ENCODE results near the gene BLTP3B. TPM values are rescaled to one million over a fixed set of nuclear protein-coding genes. Genes with fewer than 3 reads are reported as not detected.

Gene BLTP3B
- total and polyA plus RNA-seq, 7 donors, result 9.3 to 36.8 (median 22.4) TPM

GRCh38 chr12:100171248-100171647, 28.6 kb upstream of the BLTP3B start:
- Histone ChIP-seq H3K36me3 (ENCODE audit: insufficient read depth in 1 of 2, low read depth in 1 of 2) (no peaks in the 10 kb centered on the region), H3K27me3 (ENCODE audit: insufficient read depth in 3 of 3, low read length in 2 of 3) (no peaks in the 10 kb centered on the region), H3K9me3 (no peaks in the 10 kb centered on the region), H3K4me1 (no peaks in the 10 kb centered on the region), H3K4me3 (no peak overlapping the region), H3K27ac (no peak overlapping the region)
- intact Hi-C loops (cut with DNase I), result no loop called here
- ATAC-seq, result no peak
- DNase-seq, result no peak
- no peak for TF ChIP-seq CTCF (IDR thresholded peaks at IDR 0.05)

- no peaks in the 10 kb centered on the region for H3K27me3 ChIP-seq (ENCODE audit: insufficient read depth in 3 of 3, low read length in 2 of 3)
- no peak overlapping the region for H3K4me3 ChIP-seq
- H3K27ac ChIP-seq, result no peak overlapping the region
- TF ChIP-seq CTCF (IDR thresholded peaks at IDR 0.05), result no peak
- ATAC-seq (no peak), DNase-seq (no peak)
- whole genome bisulfite sequencing, 3 donors, result 83 to 92% (median 83%) methylated on average over 7 of the region's 7 CpGs
- intact Hi-C loops (cut with DNase I), result no loop called here
- no peaks in the 10 kb centered on the region for H3K4me1 ChIP-seq
- no peaks in the 10 kb centered on the region for H3K36me3 ChIP-seq (ENCODE audit: insufficient read depth in 1 of 2, low read depth in 1 of 2)
- H3K9me3 ChIP-seq, result no peaks in the 10 kb centered on the region
Measured at GRCh38 chr12:100170313-100170858, 27.7 kb upstream of the BLTP3B start.

GRCh38 chr12:100169345-100169744, 26.7 kb upstream of the BLTP3B start:
- no peak overlapping the region for H3K4me3 ChIP-seq
- intact Hi-C loops (cut with DNase I), result no loop called here
- H3K9me3 ChIP-seq, result no peaks in the 10 kb centered on the region
- TF ChIP-seq CTCF (IDR thresholded peaks at IDR 0.05), result no peak
- H3K4me1 ChIP-seq, result no peaks in the 10 kb centered on the region
- DNase-seq, result no peak
- 88 to 94% (median 92%) methylated on average over 9 of the region's 9 CpGs for WGBS, 3 donors
- no peaks in the 10 kb centered on the region for H3K36me3 ChIP-seq (ENCODE audit: insufficient read depth in 1 of 2, low read depth in 1 of 2)
- no peak for ATAC-seq
- H3K27me3 ChIP-seq (ENCODE audit: insufficient read depth in 3 of 3, low read length in 2 of 3), result no peaks in the 10 kb centered on the region
- no peak overlapping the region for H3K27ac ChIP-seq

GRCh38 chr12:100168562-100168961, 25.9 kb upstream of the BLTP3B start:
- DNase-seq (no peak), ATAC-seq (no peak)
- H3K27ac ChIP-seq, result no peak overlapping the region
- no peak overlapping the region for H3K4me3 ChIP-seq
- intact Hi-C loops (cut with DNase I), result no loop called here
- TF ChIP-seq CTCF (IDR thresholded peaks at IDR 0.05), result no peak
- no peaks in the 10 kb centered on the region for H3K27me3 ChIP-seq (ENCODE audit: insufficient read depth in 3 of 3, low read length in 2 of 3)
- 91 to 99% (median 91%) methylated on average over 4 of the region's 4 CpGs for WGBS, 3 donors
- H3K4me1 ChIP-seq, result peaks cover 5% of the 10 kb centered on the region
- no peaks in the 10 kb centered on the region for H3K36me3 ChIP-seq (ENCODE audit: insufficient read depth in 1 of 2, low read depth in 1 of 2)
- no peaks in the 10 kb centered on the region for H3K9me3 ChIP-seq

- H3K27ac ChIP-seq, result no peak overlapping the region
- H3K9me3 ChIP-seq, result no peaks in the 10 kb centered on the region
- H3K36me3 ChIP-seq (ENCODE audit: insufficient read depth in 1 of 2, low read depth in 1 of 2), result no peaks in the 10 kb centered on the region
- no peak overlapping the region for H3K4me3 ChIP-seq
- peaks cover 5% of the 10 kb centered on the region for H3K4me1 ChIP-seq
- 55 to 68% (median 57%) methylated on average over 10 of the region's 10 CpGs for WGBS, 3 donors
- intact Hi-C loops (cut with DNase I), result no loop called here
- no peak for TF ChIP-seq CTCF (IDR thresholded peaks at IDR 0.05)
- no peaks in the 10 kb centered on the region for H3K27me3 ChIP-seq (ENCODE audit: insufficient read depth in 3 of 3, low read length in 2 of 3)
- no peak for DNase-seq
- no peak for ATAC-seq
Measured at GRCh38 chr12:100166232-100166631, 23.6 kb upstream of the BLTP3B start.

All from psoas muscle (tissue), 8 donors.